ENCODE results near the gene OR10H3.
"Not testable (repeated sequence)": the region's sequence is repeated elsewhere in the genome, so short reads cannot be mapped to it uniquely, and the experiment has no call there.

Gene OR10H3

GRCh38 chr19:15737722-15738121 is at the start of gene OR10H3:
OR10H3 (plus strand) TSS chr19:15737985; CDS start chr19:15741393, 3,408 bp downstream.
- no peak for DNase-seq (ENCODE audit: low spot score)

- DNase-seq (ENCODE audit: low spot score), result no peak
Observed at GRCh38 chr19:15696654-15697194, 41.1 kb upstream of the OR10H3 start.

GRCh38 chr19:15701757-15702533 is 35.8 kb upstream of the OR10H3 start:
- no peak for DNase-seq (ENCODE audit: low spot score)

GRCh38 chr19:15702534-15702930 is 35.3 kb upstream of the OR10H3 start:
- DNase-seq (ENCODE audit: low spot score), result peak; percentile 82

GRCh38 chr19:15714638-15715037 is 23.1 kb upstream of the OR10H3 start:
- DNase-seq (ENCODE audit: low spot score), result no peak

- no peak for DNase-seq (ENCODE audit: low spot score)
Observed at GRCh38 chr19:15715642-15716041, 22.1 kb upstream of the OR10H3 start.

GRCh38 chr19:15717809-15718208 is 20.0 kb upstream of the OR10H3 start:
- peak; percentile 60 for DNase-seq (ENCODE audit: low spot score)

GRCh38 chr19:15721268-15721667 is 16.5 kb upstream of the OR10H3 start:
- DNase-seq (ENCODE audit: low spot score), result no peak

GRCh38 chr19:15722956-15723355 is 14.8 kb upstream of the OR10H3 start:
- no peak for DNase-seq (ENCODE audit: low spot score)

- no peak for DNase-seq (ENCODE audit: low spot score)
Observed at GRCh38 chr19:15727724-15728123, 10.1 kb upstream of the OR10H3 start, which contains the start of gene OR10H2. OR10H2 (plus strand) TSS chr19:15728024; CDS start chr19:15728044, 20 bp downstream.

- DNase-seq (ENCODE audit: low spot score), result no peak
Observed at GRCh38 chr19:15730538-15730937, 7.2 kb upstream of the OR10H3 start.

GRCh38 chr19:15732388-15732787 is 5.4 kb upstream of the OR10H3 start:
- no peak for DNase-seq (ENCODE audit: low spot score)

GRCh38 chr19:15733895-15734294 is 3.9 kb upstream of the OR10H3 start:
- no peak for DNase-seq (ENCODE audit: low spot score)

GRCh38 chr19:15740785-15741184 is 3.0 kb downstream of the OR10H3 start:
- no peak for DNase-seq (ENCODE audit: low spot score)

- no peak for DNase-seq (ENCODE audit: low spot score)
Observed at GRCh38 chr19:15748239-15748638, 10.5 kb downstream of the OR10H3 start.

GRCh38 chr19:15758379-15758778 is 20.6 kb downstream of the OR10H3 start:
- DNase-seq (ENCODE audit: low spot score), result no peak

- no peak for DNase-seq (ENCODE audit: low spot score)
Observed at GRCh38 chr19:15759962-15760565, 22.3 kb downstream of the OR10H3 start.

GRCh38 chr19:15769586-15769985 is 31.8 kb downstream of the OR10H3 start:
- DNase-seq (ENCODE audit: low spot score), result no peak

GRCh38 chr19:15774159-15774558 is 36.4 kb downstream of the OR10H3 start:
- not testable (repeated sequence) for DNase-seq (ENCODE audit: low spot score)

GRCh38 chr19:15775249-15775648 is 37.5 kb downstream of the OR10H3 start:
- no peak for DNase-seq (ENCODE audit: low spot score)

GRCh38 chr19:15776264-15776663 is 38.5 kb downstream of the OR10H3 start:
- DNase-seq (ENCODE audit: low spot score), result no peak

GRCh38 chr19:15776991-15777970 is 39.5 kb downstream of the OR10H3 start:
- DNase-seq (ENCODE audit: low spot score), result no peak
